COLO829 (cell line): ENCODE measurements around the gene TBCB.
A peak's percentile ranks its signal among the peaks of the same experiment; 100 is the strongest.
"Not testable (repeated sequence)": the region's sequence is repeated elsewhere in the genome, so short reads cannot be mapped to it uniquely, and the experiment has no call there.

Source experiments
- DNase-seq: peaks from one replicate; pipeline ENCODE4 v3.0.0; 2012; ENCODE audit warnings: low spot score

Gene TBCB, protein sequence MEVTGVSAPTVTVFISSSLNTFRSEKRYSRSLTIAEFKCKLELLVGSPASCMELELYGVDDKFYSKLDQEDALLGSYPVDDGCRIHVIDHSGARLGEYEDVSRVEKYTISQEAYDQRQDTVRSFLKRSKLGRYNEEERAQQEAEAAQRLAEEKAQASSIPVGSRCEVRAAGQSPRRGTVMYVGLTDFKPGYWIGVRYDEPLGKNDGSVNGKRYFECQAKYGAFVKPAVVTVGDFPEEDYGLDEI

GRCh38 chr19:36115453-36116343 lies at the start of gene TBCB:
TSS of gene TBCB (plus strand) at chr19:36115468. CDS start at chr19:36115561, 93 bp downstream.
- DNase-seq, result no peak

DNA sequence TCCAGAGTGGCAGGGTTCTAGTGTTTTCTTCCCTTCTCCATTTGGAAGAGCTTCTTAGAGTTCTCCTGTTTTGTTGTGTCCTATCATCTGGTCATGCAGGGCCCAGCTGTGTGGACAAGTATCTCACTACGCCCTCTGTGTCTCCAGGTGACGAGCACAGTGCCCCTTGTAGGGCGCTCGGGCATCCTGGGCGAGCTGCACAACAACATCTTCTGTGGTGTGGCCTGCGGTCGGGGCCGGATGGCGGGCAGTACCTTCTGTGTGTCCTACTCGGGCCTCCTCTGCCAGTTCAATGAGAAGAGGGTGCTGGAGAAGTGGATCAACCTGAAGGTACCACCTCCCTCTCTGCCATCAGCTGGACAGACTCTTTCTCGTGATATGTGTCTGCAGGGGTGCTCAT lies 47.6 kb upstream of the TBCB start:
- no peak for DNase-seq

DNA sequence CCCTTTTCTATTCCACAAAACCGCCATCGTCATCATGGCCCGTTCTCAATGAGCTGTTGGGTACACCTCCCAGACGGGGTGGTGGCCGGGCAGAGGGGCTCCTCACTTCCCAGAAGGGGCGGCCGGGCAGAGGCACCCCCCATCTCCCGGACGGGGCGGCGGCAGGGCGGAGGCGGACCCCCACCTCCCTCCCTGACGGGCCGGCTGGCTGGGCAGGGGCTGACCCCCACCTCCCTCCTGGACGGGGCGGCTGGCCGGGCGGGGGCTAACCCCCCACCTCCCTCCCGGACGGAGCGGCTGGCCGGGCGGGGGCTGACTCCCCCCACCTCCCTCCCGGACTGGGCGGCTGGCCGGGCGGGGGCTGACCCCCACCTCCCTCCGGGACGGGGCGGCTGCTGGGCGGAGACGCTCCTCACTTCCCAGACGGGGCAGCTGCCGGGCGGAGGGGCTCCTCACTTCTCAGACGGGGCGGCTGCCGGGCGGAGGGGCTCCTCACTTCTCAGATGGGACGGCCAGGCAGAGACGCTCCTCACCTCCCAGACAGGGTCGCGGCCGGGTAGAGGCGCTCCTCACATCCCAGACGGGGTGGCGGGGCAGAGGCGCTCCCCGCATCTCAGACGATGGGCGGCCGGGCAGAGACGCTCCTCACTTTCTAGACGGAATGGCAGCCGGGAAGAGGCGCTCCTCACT lies 46.3 kb upstream of the TBCB start:
- DNase-seq, result not testable (repeated sequence)

DNA sequence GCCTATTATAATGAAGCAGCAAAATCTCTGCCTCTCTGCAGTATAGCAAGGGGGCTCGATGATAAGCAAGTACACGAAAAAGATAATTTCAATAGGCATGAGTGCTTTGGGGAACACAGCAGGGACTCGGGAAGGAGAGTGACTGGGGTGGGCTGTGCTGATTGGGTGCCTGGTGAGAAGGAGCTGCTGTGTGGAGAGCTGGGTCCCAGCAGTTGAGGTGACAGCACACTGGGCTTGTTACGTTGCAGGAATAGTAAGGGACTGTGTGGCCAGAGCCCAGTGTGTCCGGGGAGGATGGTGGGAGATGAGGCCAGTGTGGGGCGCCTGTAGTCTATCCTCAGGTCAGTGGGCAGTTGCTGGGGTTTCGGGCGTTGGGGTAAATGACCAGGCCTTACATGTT lies 43.2 kb upstream of the TBCB start:
- DNase-seq, result no peak

- DNase-seq, result no peak
These were observed 42.0 kb upstream of the TBCB start for GRCh38 chr19:36073121-36073876.

DNA sequence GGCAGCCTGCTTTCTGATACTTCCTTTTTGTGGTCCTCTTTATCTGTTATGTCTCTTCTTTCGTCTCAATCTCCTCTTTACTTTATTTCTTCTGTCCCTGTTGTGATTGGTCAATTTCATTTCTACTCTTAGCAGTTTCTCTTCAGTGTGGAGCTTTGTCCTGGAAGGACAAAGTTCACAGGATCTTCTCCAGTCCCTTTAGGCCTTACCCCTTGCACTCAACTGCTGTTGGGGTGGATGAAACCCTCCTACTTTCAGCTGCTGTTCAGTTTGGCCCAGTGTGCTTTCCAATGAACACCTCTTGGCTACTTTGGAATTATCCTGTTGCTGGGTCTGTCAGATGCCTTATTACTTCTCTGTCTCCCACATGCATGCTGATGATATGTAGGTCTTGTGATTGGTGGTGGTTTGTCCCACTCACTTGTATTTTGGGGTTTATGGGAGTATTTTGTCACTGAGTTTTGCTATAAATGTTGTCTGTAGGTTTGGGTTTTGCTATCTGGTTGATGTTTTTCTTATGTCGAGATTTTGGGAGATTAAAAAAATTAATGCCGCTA lies 35.8 kb upstream of the TBCB start:
- DNase-seq, result no peak

GRCh38 chr19:36081385-36081784 lies 33.9 kb upstream of the TBCB start:
- peak; percentile 25 for DNase-seq

DNA sequence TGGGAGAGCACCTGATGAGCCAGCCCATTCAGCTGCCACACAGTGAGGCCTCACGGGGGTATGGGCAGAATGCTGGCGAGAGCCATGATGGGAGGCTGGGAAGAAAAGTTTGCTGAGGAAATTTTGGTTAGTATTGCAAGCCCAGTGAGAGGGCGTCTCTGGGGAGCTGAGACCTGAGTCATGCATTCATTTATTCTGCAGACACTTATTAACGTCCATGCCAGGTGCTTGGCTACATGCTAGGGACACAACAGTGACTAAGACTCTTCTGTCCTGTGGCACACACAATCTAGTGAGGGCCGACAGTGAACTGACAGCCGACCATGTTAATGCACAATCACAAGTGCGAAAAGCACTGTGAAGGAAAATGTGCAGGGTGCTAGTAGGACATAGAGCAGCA lies 33.4 kb upstream of the TBCB start:
- no peak for DNase-seq

- no peak for DNase-seq
These were observed 32.4 kb upstream of the TBCB start for GRCh38 chr19:36082916-36083315.

GRCh38 chr19:36084231-36085009 lies 30.8 kb upstream of the TBCB start:
- DNase-seq, result no peak

GRCh38 chr19:36086326-36086725 lies 28.9 kb upstream of the TBCB start:
- no peak for DNase-seq

DNA sequence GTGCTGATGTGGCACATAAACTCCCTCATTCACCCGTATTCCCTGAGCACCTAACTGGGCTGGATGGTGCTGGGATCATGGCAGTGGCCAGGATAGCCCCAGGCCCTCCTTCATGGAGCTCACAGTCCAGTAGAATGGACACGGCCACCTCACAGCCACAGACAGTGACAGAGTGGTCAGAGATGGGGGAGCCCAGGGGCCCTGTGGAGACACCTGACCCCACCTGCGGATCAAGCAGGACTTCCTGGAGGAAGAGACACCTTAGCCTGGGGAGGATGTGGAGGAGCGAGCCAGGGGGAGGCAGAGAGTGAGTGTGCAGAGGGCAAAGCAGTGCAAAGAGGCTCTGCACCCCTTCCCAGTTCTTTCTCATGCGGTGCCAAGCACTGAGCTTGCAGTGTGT lies 25.4 kb upstream of the TBCB start:
- no peak for DNase-seq

GRCh38 chr19:36090910-36091695 lies 24.2 kb upstream of the TBCB start:
- no peak for DNase-seq

- DNase-seq, result no peak
These were observed 22.7 kb upstream of the TBCB start for GRCh38 chr19:36092566-36092965.

DNA sequence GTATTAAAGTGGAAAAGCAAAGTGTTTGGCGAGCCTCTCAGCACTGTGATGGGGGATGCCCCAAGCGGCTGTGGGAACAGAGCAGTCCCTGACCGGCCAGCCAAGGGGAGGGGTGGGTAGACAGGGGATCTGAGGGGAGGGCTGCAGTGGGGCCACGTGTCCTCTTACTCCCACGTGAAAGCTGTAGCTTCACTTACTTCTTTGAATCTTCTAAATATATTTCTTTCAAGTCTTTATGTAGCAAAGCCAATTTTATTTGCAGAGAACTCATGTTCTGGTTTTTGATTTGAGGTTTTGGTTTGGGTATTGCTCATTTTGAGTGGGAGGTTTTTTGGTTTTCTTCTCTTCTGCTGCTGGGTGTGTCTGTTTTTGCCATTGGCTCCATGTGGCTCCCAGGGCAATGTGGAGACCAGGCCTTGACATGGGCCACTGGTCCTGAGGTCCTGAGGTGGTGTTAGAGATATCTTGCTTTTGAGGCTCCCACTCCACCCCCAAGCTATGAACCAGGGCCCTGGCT lies 22.1 kb upstream of the TBCB start:
- DNase-seq, result no peak

DNA sequence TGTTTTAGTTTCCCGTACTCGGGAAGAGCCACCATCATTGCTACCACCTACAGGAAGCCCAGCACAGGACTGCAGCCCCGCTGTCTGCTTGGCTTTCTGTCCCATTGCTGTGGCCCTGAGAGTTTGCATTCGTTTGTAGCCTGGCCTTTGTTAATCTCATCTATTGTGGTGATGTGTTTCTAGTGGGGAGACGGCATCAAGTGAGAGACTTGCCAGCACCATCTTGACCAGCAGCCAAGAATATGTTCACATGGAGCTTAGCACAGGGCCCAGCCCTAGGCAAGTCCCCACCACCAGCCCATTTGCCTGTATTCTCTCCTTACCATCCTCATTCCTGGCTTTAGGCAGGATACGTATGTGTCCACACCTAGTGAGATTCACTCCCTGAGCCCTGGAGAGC lies 21.6 kb upstream of the TBCB start:
- no peak for DNase-seq

- DNase-seq, result no peak
These were observed 18.2 kb upstream of the TBCB start for GRCh38 chr19:36097036-36097435.

DNA sequence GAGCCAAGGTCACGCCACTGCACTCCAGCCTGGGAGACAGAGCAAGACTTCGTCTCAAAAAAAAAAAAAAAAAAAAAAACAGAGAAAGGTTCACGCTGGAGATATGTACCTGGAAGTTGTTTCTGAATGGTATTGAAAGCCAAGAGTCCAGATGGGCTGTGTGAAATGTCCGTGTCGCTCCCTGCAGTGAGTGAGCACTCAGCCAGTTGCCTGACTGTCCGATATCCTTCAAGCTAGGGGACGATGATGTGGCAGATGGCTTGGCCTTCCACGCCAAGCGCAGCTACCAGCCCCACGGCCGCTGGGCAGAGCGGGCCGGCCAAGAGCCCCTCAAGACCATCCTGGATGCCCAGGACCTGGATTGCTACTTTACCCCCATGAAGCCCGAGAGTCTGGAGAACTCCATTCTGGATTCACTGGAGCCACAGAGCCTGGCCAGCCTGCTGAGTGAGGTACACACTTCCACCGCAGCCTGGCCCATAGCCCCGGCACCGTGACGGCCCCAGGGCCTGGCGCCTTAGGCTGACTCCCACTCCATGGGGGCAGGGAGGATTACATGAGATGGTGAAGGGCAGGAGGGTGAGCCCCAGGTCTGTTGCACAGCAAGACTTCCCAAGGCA lies 16.0 kb upstream of the TBCB start:
- no peak for DNase-seq

DNA sequence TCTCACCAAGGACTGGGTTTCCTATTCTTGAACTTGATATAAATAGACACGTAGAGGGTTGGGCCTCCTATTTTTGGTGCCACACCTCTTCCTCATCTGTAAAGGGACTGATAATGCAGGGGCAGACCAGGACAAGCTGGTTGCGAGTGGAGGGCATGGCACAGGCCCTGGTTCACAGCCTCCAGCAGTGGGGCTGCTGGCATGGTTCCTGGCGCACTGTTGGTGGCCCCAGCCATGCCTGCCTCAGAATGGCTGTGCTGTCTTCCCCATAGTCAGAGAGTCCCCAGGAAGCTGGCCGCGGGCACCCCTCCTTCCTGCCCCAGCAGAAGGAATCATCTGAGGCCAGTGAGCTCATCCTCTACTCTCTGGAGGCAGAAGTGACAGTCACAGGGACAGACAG lies 14.8 kb upstream of the TBCB start:
- no peak for DNase-seq
